HEK293T (cell line): Measurements from ENCODE around the gene RPAP2.
"Not testable (repeated sequence)": the region's sequence is repeated elsewhere in the genome, so short reads cannot be mapped to it uniquely, and the experiment has no call there.

Source experiments
- CTCF ChIA-PET: fragments of 350-600 bp; formaldehyde crosslinking; extraction: SDS; loops from one replicate; lab custom pipeline; 2021; ENCODE audit warnings: antibody characterized with exemption, inconsistent platforms; lab: Yijun Ruan, JAX
- POLR2A ChIA-PET: fragments of 350-600 bp; formaldehyde crosslinking; extraction: SDS; loops from one replicate; lab custom pipeline; 2020; ENCODE audit warnings: antibody characterized with exemption, inconsistent platforms; lab: Yijun Ruan, JAX
- DNase-seq: peaks from one replicate; pipeline ENCODE4 v3.0.0; 2012; ENCODE audit warnings: mixed read lengths; ENCODE audit errors: extremely low spot score
- ARNT ChIP-seq: fragments of 450-650 bp; IDR thresholded peaks from 2 replicates; pipeline ENCODE4 v1.6.1; 2017; ENCODE audit warnings: mild to moderate bottlenecking
- BHLHE40 ChIP-seq: fragments of 450-650 bp; IDR thresholded peaks from 2 replicates; pipeline ENCODE4 v1.6.1; 2016; ENCODE audit warnings: mild to moderate bottlenecking, moderate library complexity, borderline replicate concordance
- CTBP1 ChIP-seq: fragments of 450-650 bp; IDR thresholded peaks from 2 replicates; pipeline ENCODE4 v1.6.1; 2016; ENCODE audit warnings: borderline replicate concordance
- ELF4 ChIP-seq: fragments of 450-650 bp; IDR thresholded peaks from 2 replicates; pipeline ENCODE4 v1.6.1; 2017; ENCODE audit warnings: antibody characterized with exemption
- FOXA1 ChIP-seq: fragments of 450-650 bp; IDR thresholded peaks from 2 replicates; pipeline ENCODE4 v1.6.1; 2016; ENCODE audit warnings: mild to moderate bottlenecking
- FOXK2 ChIP-seq: fragments of 450-650 bp; IDR thresholded peaks from 2 replicates; pipeline ENCODE4 v1.6.1; 2016; ENCODE audit warnings: mild to moderate bottlenecking
- FOXM1 ChIP-seq: fragments of 450-650 bp; IDR thresholded peaks from 2 replicates; pipeline ENCODE4 v1.6.1; 2017; ENCODE audit warnings: mild to moderate bottlenecking, borderline replicate concordance
- HDGF ChIP-seq: fragments of 450-650 bp; IDR thresholded peaks from 2 replicates; pipeline ENCODE4 v1.6.1; 2017; ENCODE audit warnings: antibody characterized with exemption, borderline replicate concordance
- L3MBTL2 ChIP-seq: fragments of 450-650 bp; conservative IDR thresholded peaks from 2 replicates; pipeline ENCODE4 v1.6.1; 2016; ENCODE audit warnings: mild to moderate bottlenecking
- LEF1 ChIP-seq: fragments of 450-650 bp; IDR thresholded peaks from 2 replicates; pipeline ENCODE4 v1.6.1; 2017; ENCODE audit warnings: mild to moderate bottlenecking, borderline replicate concordance
- NFRKB ChIP-seq: fragments of 450-650 bp; IDR thresholded peaks from 2 replicates; pipeline ENCODE4 v1.6.1; 2016; ENCODE audit warnings: mild to moderate bottlenecking, moderate library complexity
- PKNOX1 ChIP-seq: fragments of 450-650 bp; IDR thresholded peaks from 2 replicates; pipeline ENCODE4 v1.6.1; 2016
- SP1 ChIP-seq: fragments of 450-650 bp; IDR thresholded peaks from 2 replicates; pipeline ENCODE4 v1.6.1; 2017
- SUZ12 ChIP-seq: fragments of 450-650 bp; IDR thresholded peaks from 2 replicates; pipeline ENCODE4 v1.6.1; 2016; ENCODE audit warnings: mild to moderate bottlenecking
- TARDBP ChIP-seq: fragments of 450-650 bp; IDR thresholded peaks from 2 replicates; pipeline ENCODE4 v1.6.1; 2016
- ZNF384 ChIP-seq: fragments of 450-650 bp; IDR thresholded peaks from 2 replicates; pipeline ENCODE4 v1.6.1; 2016

The RPAP2 gene

GRCh38 chr1:92342401-92342800 lies 43.5 kb downstream of the RPAP2 start:
- TF ChIP-seq ELF4 (no peak), ZNF384 (no peak), NFRKB (no peak), FOXA1 (no peak), FOXK2 (no peak), HDGF (no peak), TARDBP (no peak), SUZ12 (no peak), LEF1 (no peak), BHLHE40 (no peak)
- POLR2A ChIA-PET = no interaction called here
- no peak for DNase-seq
- CTCF ChIA-PET = no interaction called here

GRCh38 chr1:92343061-92343460 lies 44.2 kb downstream of the RPAP2 start:
- POLR2A ChIA-PET = no interaction called here
- TF ChIP-seq ELF4 = no peak
- no peak for TF ChIP-seq TARDBP
- TF ChIP-seq SP1 = no peak
- TF ChIP-seq ZNF384 = no peak
- TF ChIP-seq FOXK2 = no peak
- no peak for TF ChIP-seq ARNT
- no peak for TF ChIP-seq FOXA1
- CTCF ChIA-PET = no interaction called here
- DNase-seq = no peak

GRCh38 chr1:92346866-92347640 lies 48.2 kb downstream of the RPAP2 start:
- ChIA-PET CTCF (no interaction called here), POLR2A (no interaction called here)
- DNase-seq = no peak
- no peak for TF ChIP-seq NFRKB

- TF ChIP-seq SUZ12 = no peak
- no peak for TF ChIP-seq L3MBTL2
- no peak for TF ChIP-seq TARDBP
- no peak for TF ChIP-seq FOXA1
- TF ChIP-seq FOXK2 = no peak
- TF ChIP-seq ELF4 = no peak
- TF ChIP-seq NFRKB = no peak
- no peak for TF ChIP-seq LEF1
- no peak for TF ChIP-seq PKNOX1
- TF ChIP-seq CTBP1 = no peak
- no peak for TF ChIP-seq SP1
- TF ChIP-seq FOXM1 = no peak
- TF ChIP-seq ARNT = no peak
- no peak for TF ChIP-seq ZNF384
- no peak for DNase-seq
- CTCF ChIA-PET = no interaction called here
- POLR2A ChIA-PET = no interaction called here
Observed at GRCh38 chr1:92352856-92353255, 54.0 kb downstream of the RPAP2 start.

GRCh38 chr1:92354259-92354658 lies 55.4 kb downstream of the RPAP2 start:
- TF ChIP-seq ARNT (no peak), FOXA1 (no peak), TARDBP (no peak), FOXM1 (no peak), SP1 (no peak), CTBP1 (no peak), PKNOX1 (no peak), NFRKB (no peak), BHLHE40 (no peak), ZNF384 (no peak), ELF4 (no peak), FOXK2 (no peak), LEF1 (no peak), SUZ12 (no peak), L3MBTL2 (no peak), HDGF (no peak)
- ChIA-PET CTCF (no interaction called here), POLR2A (no interaction called here)
- DNase-seq = no peak

GRCh38 chr1:92356956-92357355 lies 58.1 kb downstream of the RPAP2 start:
- no peak for TF ChIP-seq SUZ12
- TF ChIP-seq FOXA1 = no peak

GRCh38 chr1:92359382-92359781 lies 60.5 kb downstream of the RPAP2 start:
- DNase-seq, POLR2A ChIA-PET: not testable (repeated sequence)
- CTCF ChIA-PET = interaction anchor here (0.5 kb wide), 1 partner anchor 1194 kb away, joined by 3 read pairs; no protein-coding TSS in a partner anchor

More at GRCh38 chr1:92356956-92357355, 58.1 kb downstream of the RPAP2 start:
- DNase-seq = no peak
- ChIA-PET CTCF (interaction anchor here (0.6 kb wide), 1 partner anchor 42 kb away, joined by 3 read pairs; no protein-coding TSS in a partner anchor), POLR2A (no interaction called here)

GRCh38 chr1:92359986-92360385 lies 61.1 kb downstream of the RPAP2 start:
- DNase-seq = no peak
- ChIA-PET CTCF (interaction anchor here (0.5 kb wide), 1 partner anchor 1195 kb away, joined by 3 read pairs; no protein-coding TSS in a partner anchor), POLR2A (no interaction called here)
- TF ChIP-seq ELF4 = no peak
- no peak for TF ChIP-seq BHLHE40
- TF ChIP-seq FOXM1 = no peak
- no peak for TF ChIP-seq CTBP1
- TF ChIP-seq FOXK2 = no peak
- no peak for TF ChIP-seq ZNF384
- TF ChIP-seq SUZ12 = no peak
- TF ChIP-seq FOXA1 = no peak
- no peak for TF ChIP-seq L3MBTL2
- no peak for TF ChIP-seq LEF1
- TF ChIP-seq SP1 = no peak
- TF ChIP-seq PKNOX1 = no peak
- TF ChIP-seq NFRKB = no peak
- TF ChIP-seq TARDBP = no peak
- TF ChIP-seq ARNT = no peak
- no peak for TF ChIP-seq HDGF
